ENCODE data around the gene ERC2.

GRCh38 chr3:55622116-55622515, 846.2 kb downstream of the ERC2 start:
- TF ChIP-seq RFX5 (IDR thresholded peaks at IDR 0.05; ENCODE audit: borderline replicate concordance, low read depth, low read length) = no peak
- TF ChIP-seq, protein P1, sequence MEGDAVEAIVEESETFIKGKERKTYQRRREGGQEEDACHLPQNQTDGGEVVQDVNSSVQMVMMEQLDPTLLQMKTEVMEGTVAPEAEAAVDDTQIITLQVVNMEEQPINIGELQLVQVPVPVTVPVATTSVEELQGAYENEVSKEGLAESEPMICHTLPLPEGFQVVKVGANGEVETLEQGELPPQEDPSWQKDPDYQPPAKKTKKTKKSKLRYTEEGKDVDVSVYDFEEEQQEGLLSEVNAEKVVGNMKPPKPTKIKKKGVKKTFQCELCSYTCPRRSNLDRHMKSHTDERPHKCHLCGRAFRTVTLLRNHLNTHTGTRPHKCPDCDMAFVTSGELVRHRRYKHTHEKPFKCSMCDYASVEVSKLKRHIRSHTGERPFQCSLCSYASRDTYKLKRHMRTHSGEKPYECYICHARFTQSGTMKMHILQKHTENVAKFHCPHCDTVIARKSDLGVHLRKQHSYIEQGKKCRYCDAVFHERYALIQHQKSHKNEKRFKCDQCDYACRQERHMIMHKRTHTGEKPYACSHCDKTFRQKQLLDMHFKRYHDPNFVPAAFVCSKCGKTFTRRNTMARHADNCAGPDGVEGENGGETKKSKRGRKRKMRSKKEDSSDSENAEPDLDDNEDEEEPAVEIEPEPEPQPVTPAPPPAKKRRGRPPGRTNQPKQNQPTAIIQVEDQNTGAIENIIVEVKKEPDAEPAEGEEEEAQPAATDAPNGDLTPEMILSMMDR (IDR thresholded peaks at IDR 0.05; ENCODE audit: control extremely low read depth in 1 of 3, insufficient read depth in 1 of 3, low read depth in 1 of 3, low read length in 3 of 3) = no peak
- no peak for TF ChIP-seq POLR2A (IDR thresholded peaks at IDR 0.05; ENCODE audit: control extremely low read depth in 1 of 2, low read depth in 2 of 2, low read length in 2 of 2)
- no peak for TF ChIP-seq EGR1 (IDR thresholded peaks at IDR 0.05; ENCODE audit: borderline replicate concordance, low read depth, low read length)
- no peak for TF ChIP-seq POLR2AphosphoS5 (IDR thresholded peaks at IDR 0.05; ENCODE audit: low read depth, low read length)
- no peak for TF ChIP-seq JUN (IDR thresholded peaks at IDR 0.05; ENCODE audit: low read depth, low read length)
- TF ChIP-seq KDM1A (IDR thresholded peaks at IDR 0.05; ENCODE audit: borderline replicate concordance, low read length) = no peak
- no peak for TF ChIP-seq TCF12 (IDR thresholded peaks at IDR 0.05; ENCODE audit: low read depth, low read length)
- no peak for TF ChIP-seq TEAD4 (IDR thresholded peaks at IDR 0.05; ENCODE audit: low read depth, low read length)
- TF ChIP-seq TBP (IDR thresholded peaks at IDR 0.05; ENCODE audit: low read depth, low read length) = no peak
- no peak for TF ChIP-seq JUND (IDR thresholded peaks at IDR 0.05; ENCODE audit: low read length)
- TF ChIP-seq EP300 (IDR thresholded peaks at IDR 0.05; ENCODE audit: borderline replicate concordance in 1 of 2, low read depth in 2 of 2, low read length in 2 of 2) = no peak
- no peak for TF ChIP-seq SP1 (IDR thresholded peaks at IDR 0.05; ENCODE audit: low read depth, low read length)

All from H1 (cell line).